HG02981 (cell line): Measurements from ENCODE around the gene MBNL2.

ENCODE experiments used
- ATAC-seq: cut with Tn5 transposase; IDR thresholded peaks from one replicate; pipeline ENCODE4 v1.9.1; 2021; ENCODE audit warnings: mild to moderate bottlenecking, moderate library complexity; ENCODE audit not compliant: unreplicated experiment

The MBNL2 gene

DNA sequence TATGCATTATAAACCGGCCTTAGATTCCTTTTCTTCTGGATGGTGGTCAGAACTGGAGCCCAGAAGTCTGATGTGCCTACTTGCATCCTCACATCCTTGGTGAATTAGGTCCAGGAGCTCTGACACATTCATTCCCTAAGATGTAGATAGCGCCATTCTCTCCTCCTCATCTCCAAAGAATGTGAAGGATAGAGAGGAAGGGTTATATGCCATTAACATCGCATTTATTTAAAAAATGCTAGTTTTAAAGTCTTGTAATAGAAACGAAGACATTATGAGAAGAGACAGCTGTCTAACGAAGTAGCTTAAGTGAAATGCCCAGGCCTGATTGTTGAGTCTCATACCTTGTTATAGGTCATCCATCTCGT lies 9.7 kb downstream of the MBNL2 start:
- ATAC-seq: no peak

- no peak for ATAC-seq
Measured at GRCh38 chr13:97233499-97233898, 11.4 kb downstream of the MBNL2 start.

DNA sequence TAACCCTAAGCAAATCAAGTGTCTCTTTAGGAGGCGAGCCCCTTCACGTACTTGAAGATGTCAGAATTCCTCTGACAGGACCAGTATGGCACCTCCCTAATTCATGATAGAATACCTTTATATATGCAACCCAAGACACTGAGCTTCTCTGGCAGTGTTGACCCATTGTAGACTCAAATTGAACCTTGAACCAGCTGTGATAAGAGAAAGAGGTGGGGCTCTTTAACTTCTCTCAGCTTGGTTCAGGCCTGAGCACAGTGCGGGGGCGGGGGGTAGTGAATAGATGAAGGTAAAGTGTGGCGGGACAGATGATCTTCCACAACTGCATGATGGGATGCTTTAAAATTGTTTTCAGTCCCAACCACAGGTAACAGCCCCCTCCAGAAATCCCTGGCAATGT lies 12.1 kb downstream of the MBNL2 start:
- no peak for ATAC-seq

DNA sequence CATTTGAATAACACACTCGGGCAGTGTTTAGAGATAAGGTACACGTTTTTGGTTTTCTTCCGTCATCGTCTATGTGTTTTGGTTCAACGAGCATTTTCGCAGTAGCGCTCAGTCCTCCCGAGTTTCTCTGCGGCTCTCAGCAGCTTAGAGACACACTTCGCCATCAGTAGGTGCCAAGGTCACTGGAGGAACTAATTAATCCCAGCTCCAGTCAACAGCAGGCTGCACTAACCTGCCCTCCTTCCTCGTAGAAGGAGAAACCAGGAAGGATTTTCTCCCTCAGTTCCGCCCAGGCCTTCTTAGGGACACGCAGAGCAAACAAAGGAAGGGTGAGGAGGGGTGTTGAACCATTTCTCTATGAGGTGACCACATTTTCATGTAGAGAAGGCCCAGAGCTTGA lies 12.6 kb downstream of the MBNL2 start:
- ATAC-seq: no peak

GRCh38 chr13:97235549-97236231 lies 13.6 kb downstream of the MBNL2 start:
- no peak for ATAC-seq

DNA sequence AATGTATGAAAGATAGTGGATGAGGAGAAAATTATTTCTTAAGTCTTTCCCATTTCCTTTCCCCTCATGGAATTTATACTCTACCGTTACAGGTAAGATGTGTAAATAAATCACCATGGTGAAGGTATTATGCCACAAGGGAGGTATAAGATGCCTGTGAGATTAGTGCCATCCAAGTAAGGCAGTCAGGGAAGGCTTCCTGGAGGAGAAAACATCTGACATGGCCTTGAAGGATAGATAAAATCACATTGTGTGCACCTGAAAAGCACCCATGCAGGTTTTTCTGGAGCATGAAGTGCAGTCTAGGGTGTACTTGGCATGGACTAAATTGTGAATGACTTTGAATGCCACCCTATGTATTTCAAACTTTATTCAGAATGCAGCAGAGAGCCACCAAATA lies 15.3 kb downstream of the MBNL2 start:
- ATAC-seq: no peak

GRCh38 chr13:97238432-97238831 lies 16.3 kb downstream of the MBNL2 start:
- no peak for ATAC-seq

- no peak for ATAC-seq
Measured at GRCh38 chr13:97238883-97239282, 16.8 kb downstream of the MBNL2 start.

GRCh38 chr13:97239306-97239705 lies 17.2 kb downstream of the MBNL2 start:
- no peak for ATAC-seq

- ATAC-seq: no peak
Measured at GRCh38 chr13:97239943-97240787, 18.0 kb downstream of the MBNL2 start.

DNA sequence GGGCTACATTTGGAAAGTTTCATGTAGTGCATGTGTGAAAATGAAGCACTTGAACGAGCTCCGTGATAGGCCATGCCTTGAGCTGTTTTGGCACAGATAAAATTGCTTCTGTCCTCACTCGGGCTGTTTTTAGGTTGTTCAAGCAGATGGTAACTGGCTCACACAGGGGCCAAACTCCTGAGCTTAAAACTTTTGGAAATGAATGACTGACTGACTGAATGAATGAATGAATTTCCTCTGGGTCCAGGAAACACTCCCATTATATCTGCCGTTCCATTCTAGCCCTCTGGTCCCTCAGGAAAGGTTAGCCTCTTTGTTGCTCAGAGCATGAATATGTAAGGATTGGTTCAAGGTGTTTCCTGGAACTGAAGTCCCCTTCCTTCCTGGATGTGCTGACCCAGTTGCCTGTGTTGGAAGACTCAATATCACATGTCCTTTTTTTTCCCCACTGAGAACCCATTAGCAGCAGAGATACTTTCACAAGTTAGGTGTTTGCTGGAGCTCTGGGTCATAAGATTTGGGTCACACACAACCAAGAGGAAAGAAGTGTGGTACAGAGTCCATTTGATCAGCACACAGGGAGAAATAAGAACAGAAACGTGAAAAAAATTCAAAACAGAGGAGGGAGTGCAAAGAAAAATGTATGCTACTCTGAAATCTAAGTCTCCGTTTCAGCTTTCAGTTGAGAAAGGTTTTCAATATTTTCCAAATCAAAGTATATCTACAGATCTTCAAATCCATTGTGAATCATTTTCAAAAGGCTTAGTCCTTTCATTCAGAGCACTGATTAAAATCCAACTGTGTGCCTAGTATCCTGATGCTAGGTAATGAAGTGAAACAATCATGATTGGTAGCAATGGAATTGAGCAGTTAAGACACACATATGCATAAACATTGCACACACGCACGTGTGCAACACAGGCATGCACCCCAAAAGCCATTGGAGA lies 18.9 kb downstream of the MBNL2 start:
- no peak for ATAC-seq

- ATAC-seq: no peak
Measured at GRCh38 chr13:97241761-97242160, 19.6 kb downstream of the MBNL2 start.

- ATAC-seq: no peak
Measured at GRCh38 chr13:97242755-97243497, 20.8 kb downstream of the MBNL2 start.

DNA sequence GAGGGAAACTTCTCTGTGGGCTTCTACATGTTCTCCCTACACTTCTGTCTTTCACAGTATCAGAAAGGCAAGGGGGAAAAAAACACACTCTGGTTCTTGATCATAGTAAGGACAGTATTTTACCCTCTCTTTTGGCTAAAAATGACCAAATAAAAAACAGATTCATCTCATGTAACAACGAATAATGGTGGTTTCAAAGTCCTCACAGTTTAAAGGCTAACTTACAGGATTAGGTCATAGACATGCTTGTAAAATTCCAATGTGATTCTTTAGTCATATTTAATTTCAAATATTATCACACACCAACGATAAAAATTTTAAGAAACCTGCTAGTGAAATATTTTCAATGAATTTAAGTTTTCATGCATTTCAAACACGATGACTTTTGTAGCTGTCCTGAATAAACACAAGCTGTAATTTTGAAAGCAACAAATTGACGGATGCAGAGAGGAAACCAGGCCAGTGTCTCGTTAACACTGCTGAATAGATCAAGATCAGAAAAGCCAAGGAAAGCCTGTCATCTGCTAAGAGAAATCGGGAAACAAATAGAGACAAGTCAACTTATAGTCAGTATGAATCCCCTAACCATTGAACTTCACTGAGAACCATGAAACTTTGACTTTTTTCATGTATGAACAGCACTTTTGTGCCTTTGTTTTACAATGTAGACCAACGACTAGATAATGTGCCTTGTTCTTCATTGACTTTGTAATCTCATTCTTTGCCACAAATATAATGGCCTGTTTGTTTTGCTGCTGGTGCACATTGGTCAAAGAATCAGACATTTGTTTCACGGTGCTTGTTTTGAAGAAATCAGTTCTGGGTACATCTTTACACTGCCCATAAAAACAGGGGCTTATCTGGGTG lies 22.0 kb downstream of the MBNL2 start:
- no peak for ATAC-seq

DNA sequence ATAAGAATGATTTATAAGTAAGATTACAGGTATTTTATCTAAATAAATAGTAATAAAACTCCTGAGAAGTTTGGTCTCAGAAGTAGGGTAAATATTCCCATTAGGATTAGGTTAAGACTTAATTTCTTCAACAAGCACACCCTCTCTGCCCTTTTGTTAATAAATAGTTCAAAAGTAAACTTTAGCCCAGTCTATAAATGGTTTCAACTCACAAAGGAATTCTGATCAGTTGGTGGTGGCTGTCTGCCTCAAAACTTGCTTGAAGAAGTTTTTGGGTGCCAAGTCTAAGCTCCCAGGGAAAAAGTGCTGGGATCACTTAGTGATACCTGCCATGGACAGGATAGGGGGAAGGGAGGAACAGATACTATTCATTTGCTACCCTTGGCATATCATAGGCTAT lies 22.9 kb downstream of the MBNL2 start:
- ATAC-seq: no peak

GRCh38 chr13:97246596-97247158 lies 24.5 kb downstream of the MBNL2 start:
- no peak for ATAC-seq

GRCh38 chr13:97248243-97248642 lies 26.1 kb downstream of the MBNL2 start:
- ATAC-seq: no peak

DNA sequence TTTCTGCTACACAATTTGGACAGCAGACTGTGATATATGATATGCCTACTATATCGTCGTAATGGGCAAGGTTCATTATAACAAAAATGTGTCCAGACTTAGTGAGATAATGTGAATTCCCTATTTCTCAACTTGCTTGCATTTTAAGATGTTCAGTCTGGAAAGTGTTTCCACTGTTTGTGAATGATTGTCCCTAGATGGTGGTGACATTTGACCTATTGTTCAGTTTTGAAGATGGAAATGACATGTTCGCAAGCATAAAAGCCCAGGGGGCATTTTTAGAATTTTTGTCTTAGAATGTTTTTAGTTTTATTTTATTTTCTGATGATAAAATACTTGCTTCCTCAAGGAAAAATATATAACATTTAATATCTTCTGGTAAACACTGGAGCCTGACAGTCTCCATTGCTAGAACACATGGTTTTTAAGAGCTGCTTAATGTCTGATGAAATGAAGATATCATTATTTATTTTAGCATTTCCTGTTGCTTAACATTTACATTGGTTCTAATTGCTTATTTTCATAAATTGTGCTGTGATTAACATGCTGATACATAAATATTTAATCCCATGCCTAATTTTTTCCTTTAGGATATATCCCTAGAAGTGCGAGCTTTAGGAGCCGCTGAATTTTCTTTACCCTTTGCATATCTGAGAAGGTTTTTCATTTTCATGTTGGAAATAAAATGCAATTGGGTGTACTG lies 27.1 kb downstream of the MBNL2 start:
- no peak for ATAC-seq
